Measurements from ENCODE around the gene ASPG. TPM values are rescaled to one million over a fixed set of nuclear protein-coding genes. Genes with fewer than 3 reads are reported as not detected.

ASPG gene
- total RNA-seq, 1 experiment from 2014 or later, result not detected

DNA sequence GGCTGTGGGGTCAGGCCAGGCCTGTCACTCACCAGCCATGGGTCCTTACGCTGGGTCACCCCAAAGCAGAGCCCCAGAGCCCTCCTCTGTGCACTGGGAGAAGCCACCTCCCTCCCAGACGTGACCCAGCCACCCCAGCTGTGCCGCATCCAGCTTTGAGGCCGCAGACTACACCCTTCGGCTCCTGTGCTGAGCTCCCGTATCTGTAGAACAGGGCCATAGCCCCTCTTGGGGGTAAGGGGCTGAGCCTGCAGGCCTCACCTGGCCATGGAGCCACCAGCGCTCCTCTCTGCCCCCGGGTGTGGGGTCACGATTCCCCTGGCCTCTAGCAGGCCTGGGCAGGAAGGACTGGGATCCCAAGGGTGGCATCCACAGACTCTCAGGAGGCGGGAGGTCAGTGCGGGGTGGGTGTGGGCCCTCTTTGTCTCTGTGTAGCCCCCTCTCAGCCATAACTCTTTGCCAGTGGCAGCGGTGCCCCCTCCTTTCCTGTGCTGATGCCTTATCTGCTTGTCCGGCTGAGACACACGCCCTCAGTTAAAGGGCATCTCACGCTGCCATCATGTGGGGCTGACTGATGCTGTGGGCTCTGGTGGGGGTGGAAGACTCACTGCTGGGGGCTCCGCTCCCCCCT lies 16.3 kb downstream of the ASPG start:
- Histone ChIP-seq H3K4me1 (replicated peaks; ENCODE audit: insufficient read depth) (peaks cover 11% of the 10 kb centered on the region; the same call in 1 of the 2 replicates), H3F3A (ENCODE audit: insufficient read depth, low read depth) (no peaks in the 10 kb centered on the region), H4K20me1 (ENCODE audit: insufficient read depth) (no peaks in the 10 kb centered on the region; the same call in 1 of the 2 replicates), H3K9me3 (ENCODE audit: insufficient read depth, low read depth) (no peaks in the 10 kb centered on the region), H3K36me3 (ENCODE audit: low read depth) (no peaks in the 10 kb centered on the region), H3K27ac (no peak overlapping the region), H3K27me3 (ENCODE audit: insufficient read depth, low read depth) (0 out of 2 replicates have a peak, but pooled peaks cover 3% of the 10 kb centered on the region), H3K4me3 (no peak overlapping the region), H3K4me2 (no peak overlapping the region), H3K9me2 (ENCODE audit: insufficient read depth) (no peaks in the 10 kb centered on the region), H3K79me2 (ENCODE audit: low read depth) (no peaks in the 10 kb centered on the region), H2AFZ (no peak overlapping the region)
- ChIA-PET POLR2A (ENCODE audit: unreplicated experiment) (no interaction called here), CTCF (no interaction called here)
- intact Hi-C loops (cut with micrococcal nuclease; ENCODE audit: unreplicated experiment), result no loop called here
- no TSS peak for BruUV-seq (replicated peaks)
- TF ChIP-seq, protein P1, sequence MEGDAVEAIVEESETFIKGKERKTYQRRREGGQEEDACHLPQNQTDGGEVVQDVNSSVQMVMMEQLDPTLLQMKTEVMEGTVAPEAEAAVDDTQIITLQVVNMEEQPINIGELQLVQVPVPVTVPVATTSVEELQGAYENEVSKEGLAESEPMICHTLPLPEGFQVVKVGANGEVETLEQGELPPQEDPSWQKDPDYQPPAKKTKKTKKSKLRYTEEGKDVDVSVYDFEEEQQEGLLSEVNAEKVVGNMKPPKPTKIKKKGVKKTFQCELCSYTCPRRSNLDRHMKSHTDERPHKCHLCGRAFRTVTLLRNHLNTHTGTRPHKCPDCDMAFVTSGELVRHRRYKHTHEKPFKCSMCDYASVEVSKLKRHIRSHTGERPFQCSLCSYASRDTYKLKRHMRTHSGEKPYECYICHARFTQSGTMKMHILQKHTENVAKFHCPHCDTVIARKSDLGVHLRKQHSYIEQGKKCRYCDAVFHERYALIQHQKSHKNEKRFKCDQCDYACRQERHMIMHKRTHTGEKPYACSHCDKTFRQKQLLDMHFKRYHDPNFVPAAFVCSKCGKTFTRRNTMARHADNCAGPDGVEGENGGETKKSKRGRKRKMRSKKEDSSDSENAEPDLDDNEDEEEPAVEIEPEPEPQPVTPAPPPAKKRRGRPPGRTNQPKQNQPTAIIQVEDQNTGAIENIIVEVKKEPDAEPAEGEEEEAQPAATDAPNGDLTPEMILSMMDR (conservative IDR thresholded peaks at IDR 0.05), result no peak
- TF ChIP-seq EZH2 (IDR thresholded peaks at IDR 0.05; ENCODE audit: low read depth), result no peak
- no peak for DNase-seq

DNA sequence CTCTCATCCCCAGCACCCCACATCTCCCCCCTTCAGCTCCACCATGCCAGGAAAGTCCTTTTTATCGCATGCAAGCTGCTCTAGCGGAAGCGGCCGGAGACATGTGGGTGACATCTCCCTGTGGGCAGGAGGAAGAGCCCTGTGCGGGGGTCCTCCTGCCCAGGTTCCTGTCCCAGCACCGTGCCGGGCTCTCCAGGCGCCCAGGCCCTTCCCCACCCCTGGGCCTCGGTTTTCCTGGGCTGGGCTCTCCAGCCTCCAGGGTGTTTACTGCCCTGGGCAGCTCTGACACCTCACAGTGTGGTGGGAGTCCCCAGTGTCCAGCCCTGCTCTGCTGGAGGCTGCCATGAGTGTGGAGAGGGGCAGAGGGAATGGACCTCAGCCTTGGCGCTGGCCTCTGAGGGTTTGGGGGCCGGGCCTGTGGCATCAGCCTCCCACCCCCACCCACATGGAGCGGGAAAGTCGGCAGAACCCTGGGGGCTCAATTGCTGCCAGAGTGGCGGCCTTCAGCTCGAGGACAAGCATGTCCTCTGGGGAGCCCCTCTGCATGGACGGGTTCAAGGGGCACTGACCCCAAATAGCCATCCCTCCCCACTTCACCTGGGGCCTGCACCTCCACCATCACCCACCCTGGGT lies 16.9 kb downstream of the ASPG start:
- Histone ChIP-seq H3K27me3 (ENCODE audit: insufficient read depth, low read depth) (no peaks in the 10 kb centered on the region), H3K79me2 (ENCODE audit: low read depth) (no peaks in the 10 kb centered on the region), H4K20me1 (ENCODE audit: insufficient read depth) (no peaks in the 10 kb centered on the region; the same call in 1 of the 2 replicates), H3K36me3 (ENCODE audit: low read depth) (no peaks in the 10 kb centered on the region), H2AFZ (no peak overlapping the region), H3K27ac (no peak overlapping the region), H3K4me2 (no peak overlapping the region), H3K4me3 (no peak overlapping the region), H3F3A (ENCODE audit: insufficient read depth, low read depth) (no peaks in the 10 kb centered on the region), H3K9me3 (ENCODE audit: insufficient read depth, low read depth) (no peaks in the 10 kb centered on the region), H3K4me1 (replicated peaks; ENCODE audit: insufficient read depth) (peaks cover 11% of the 10 kb centered on the region; the same call in 1 of the 2 replicates), H3K9me2 (ENCODE audit: insufficient read depth) (no peaks in the 10 kb centered on the region)
- ChIA-PET POLR2A (ENCODE audit: unreplicated experiment) (no interaction called here), CTCF (no interaction called here)
- TF ChIP-seq EZH2 (IDR thresholded peaks at IDR 0.05; ENCODE audit: low read depth), result no peak
- TF ChIP-seq, protein P1 (conservative IDR thresholded peaks at IDR 0.05), result no peak
- DNase-seq, result no peak
- no TSS peak for BruUV-seq (replicated peaks)
- intact Hi-C loops (cut with micrococcal nuclease; ENCODE audit: unreplicated experiment), result no loop called here

DNA sequence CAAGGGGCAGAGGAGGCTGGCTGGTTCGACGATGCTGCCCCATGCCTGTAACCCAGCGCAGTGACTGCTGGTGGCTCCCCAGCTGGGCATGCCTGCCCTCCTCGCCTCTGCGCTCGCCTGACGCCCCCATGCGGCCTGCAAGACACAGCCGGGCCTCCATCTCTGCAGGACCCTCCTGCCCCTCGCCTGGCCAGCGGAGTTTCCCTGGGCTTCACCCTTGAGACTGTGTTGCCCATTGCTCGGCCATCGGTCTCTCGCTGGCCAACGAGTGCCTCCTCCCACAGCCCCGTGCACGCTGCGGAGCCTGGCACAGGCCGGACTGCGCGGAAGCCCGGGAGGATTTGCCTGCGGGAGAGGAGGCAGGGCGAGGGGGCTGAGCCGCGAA lies 17.6 kb downstream of the ASPG start:
- Histone ChIP-seq H4K20me1 (ENCODE audit: insufficient read depth) (no peaks in the 10 kb centered on the region; the same call in 1 of the 2 replicates), H3K9me2 (ENCODE audit: insufficient read depth) (no peaks in the 10 kb centered on the region), H3K36me3 (ENCODE audit: low read depth) (no peaks in the 10 kb centered on the region), H3K79me2 (ENCODE audit: low read depth) (no peaks in the 10 kb centered on the region), H3K9me3 (ENCODE audit: insufficient read depth, low read depth) (no peaks in the 10 kb centered on the region), H3K27ac (no peak overlapping the region), H3K4me1 (replicated peaks; ENCODE audit: insufficient read depth) (peaks cover 11% of the 10 kb centered on the region; the same call in 1 of the 2 replicates), H3F3A (ENCODE audit: insufficient read depth, low read depth) (no peaks in the 10 kb centered on the region), H3K4me3 (no peak overlapping the region), H3K27me3 (ENCODE audit: insufficient read depth, low read depth) (no peaks in the 10 kb centered on the region), H3K4me2 (no peak overlapping the region), H2AFZ (no peak overlapping the region)
- intact Hi-C loops (cut with micrococcal nuclease; ENCODE audit: unreplicated experiment), result no loop called here
- TF ChIP-seq EZH2 (IDR thresholded peaks at IDR 0.05; ENCODE audit: low read depth), result no peak
- TF ChIP-seq, protein P1 (conservative IDR thresholded peaks at IDR 0.05), result no peak
- POLR2A ChIA-PET (ENCODE audit: unreplicated experiment), result no interaction called here
- BruUV-seq (replicated peaks), result no TSS peak
- CTCF ChIA-PET, result no interaction called here
- DNase-seq, result no peak

Data from PC-9 (cell line).